Measurements from ENCODE around the gene DGCR6L.

DNA sequence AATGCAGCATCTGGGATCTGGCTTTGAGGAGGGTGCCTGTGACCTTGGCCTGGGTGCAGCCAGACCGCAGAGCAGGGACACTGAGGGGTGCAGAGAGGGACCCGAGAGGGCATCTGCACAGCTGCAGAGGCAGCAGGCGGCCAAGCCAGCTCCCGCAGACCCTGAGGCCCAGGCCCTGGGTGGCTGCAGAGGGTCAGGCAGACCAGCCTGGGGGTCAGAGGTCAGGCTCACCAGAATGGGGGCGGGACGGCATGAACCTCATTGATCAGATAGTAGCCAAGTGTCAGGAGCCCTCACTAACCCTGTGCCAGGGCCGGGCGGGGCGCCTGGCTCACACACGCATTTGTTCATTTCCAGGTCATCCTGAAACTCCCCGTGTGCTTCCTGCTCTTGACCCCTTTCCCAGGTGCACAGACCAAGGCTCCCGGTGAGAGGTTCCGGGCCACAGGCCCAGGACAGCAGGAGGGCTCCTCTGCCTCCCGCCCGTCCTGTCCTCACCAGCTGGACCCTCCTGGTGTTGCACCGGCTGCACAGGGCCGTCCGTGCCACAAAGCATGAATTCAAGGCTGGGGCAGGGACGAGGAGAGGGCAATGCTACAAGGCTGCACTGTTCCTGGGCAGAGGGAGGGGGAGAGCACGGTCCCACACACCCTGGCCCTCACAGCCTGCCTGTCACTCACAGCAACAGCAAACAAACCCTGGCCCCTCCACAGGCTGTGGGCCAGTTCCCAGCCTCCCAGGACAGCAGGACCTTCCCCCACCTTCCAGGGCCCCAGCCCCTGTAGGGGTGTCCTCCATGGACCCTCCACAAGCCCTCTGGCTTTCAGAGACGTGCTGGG, 55.0 kb downstream of the DGCR6L start:
- TF ChIP-seq, protein P1, sequence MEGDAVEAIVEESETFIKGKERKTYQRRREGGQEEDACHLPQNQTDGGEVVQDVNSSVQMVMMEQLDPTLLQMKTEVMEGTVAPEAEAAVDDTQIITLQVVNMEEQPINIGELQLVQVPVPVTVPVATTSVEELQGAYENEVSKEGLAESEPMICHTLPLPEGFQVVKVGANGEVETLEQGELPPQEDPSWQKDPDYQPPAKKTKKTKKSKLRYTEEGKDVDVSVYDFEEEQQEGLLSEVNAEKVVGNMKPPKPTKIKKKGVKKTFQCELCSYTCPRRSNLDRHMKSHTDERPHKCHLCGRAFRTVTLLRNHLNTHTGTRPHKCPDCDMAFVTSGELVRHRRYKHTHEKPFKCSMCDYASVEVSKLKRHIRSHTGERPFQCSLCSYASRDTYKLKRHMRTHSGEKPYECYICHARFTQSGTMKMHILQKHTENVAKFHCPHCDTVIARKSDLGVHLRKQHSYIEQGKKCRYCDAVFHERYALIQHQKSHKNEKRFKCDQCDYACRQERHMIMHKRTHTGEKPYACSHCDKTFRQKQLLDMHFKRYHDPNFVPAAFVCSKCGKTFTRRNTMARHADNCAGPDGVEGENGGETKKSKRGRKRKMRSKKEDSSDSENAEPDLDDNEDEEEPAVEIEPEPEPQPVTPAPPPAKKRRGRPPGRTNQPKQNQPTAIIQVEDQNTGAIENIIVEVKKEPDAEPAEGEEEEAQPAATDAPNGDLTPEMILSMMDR (IDR thresholded peaks at IDR 0.05): no peak
- TF ChIP-seq POLR2A (IDR thresholded peaks at IDR 0.05): no peak
